GM21528 (cell line): ENCODE results near the gene AUTS2.
"Not testable (repeated sequence)": the region's sequence is repeated elsewhere in the genome, so short reads cannot be mapped to it uniquely, and the experiment has no call there.

Source experiments
- ATAC-seq: cut with Tn5 transposase; IDR thresholded peaks from one replicate; pipeline ENCODE4 v1.9.1; 2021; ENCODE audit warnings: mild to moderate bottlenecking, moderate library complexity; ENCODE audit not compliant: unreplicated experiment, low FRiP score

The AUTS2 gene

GRCh38 chr7:70243443-70243842 lies 645.2 kb downstream of the AUTS2 start:
- ATAC-seq, result no peak

GRCh38 chr7:70257921-70258320 lies 659.6 kb downstream of the AUTS2 start:
- ATAC-seq, result no peak

GRCh38 chr7:70259502-70259901 lies 661.2 kb downstream of the AUTS2 start:
- no peak for ATAC-seq

DNA sequence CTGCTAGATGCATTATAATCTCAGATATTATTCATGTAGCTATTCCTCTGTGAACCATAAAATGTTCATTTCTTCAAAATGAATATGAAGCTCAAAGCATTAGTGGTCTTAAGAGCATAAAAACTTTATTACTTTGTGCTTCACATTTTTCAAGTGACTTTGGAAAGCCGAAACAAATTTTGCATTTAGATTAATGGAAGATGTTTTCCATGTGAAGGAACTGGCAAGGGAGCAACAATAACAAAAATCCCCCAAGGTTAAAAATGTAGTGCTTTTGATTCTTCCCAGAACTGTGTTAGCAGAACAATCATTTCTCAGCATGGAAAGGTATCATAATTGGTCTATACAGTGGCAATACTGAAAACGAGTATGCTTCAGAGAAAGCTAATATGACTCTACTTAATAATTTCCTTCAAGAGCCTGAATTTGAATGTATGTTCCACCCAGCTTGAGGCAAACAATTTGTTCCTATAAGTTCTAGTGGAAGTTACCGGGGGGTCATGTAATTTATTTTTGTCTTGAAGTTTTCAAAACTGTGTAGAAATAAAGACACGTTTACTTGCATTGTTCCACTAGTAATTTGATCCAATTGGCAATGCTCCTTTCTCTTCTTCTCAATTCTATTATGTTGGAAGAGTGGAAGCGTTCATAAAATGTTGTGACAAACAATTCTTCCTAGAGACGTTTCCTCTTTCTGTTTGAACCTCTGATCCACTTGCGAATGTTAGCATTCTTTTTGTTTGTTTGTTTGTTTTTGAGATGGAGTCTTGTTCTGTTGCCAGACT lies 665.4 kb downstream of the AUTS2 start:
- ATAC-seq, result no peak

DNA sequence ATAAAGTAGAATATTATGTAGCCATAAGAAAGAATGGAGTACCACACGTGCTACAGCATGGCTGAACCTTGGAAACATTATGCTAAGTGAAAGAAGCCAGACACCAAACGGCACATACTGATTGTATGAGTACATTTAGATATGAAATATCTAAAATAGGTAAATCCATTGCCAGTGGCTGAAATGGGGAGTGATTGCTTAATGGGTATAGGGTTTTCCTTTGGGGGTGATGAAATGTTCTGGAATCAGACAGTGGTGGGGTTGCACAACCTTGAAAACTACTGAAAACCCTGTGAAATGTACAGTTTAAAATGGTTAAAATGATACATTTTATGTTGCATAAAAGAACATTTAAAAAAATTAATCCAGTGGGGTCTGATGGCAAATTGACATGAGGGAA lies 667.9 kb downstream of the AUTS2 start:
- ATAC-seq, result no peak

DNA sequence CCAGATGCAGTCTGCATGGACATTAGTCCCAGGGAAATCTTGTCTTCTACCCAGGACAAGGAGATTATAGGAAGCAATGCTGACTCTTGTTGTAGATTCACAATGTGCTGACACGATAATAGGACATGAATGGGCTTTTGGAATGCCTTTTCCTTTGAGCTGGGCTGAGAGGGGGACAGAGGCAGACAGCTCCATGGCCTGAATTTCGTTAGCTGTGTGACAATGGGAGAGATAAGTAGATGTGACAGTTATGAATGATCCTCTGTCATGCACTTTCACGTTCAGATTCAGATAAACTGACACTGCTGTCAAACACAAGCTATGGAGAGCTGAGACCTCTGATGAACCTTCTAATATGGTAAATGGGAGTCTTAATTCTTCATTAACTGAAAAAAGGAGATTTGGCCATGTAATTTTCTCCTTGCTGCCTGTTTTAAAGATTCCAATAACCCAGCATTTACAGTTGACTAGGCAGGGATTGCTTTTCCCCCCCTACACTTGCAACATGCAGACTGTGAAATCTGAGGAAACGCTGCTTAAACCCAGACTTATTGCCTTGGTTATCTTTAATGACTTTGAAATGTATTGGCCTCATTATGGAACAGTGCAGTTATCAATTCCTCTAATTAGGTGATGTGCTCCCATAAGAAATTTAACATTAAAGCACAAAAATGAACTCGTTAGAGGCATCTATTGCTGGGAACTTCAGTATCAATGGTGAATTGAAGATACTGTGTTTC lies 669.3 kb downstream of the AUTS2 start:
- no peak for ATAC-seq

- no peak for ATAC-seq
Observed at GRCh38 chr7:70268179-70268578, 669.9 kb downstream of the AUTS2 start.

GRCh38 chr7:70270149-70270548 lies 671.9 kb downstream of the AUTS2 start:
- ATAC-seq, result no peak

DNA sequence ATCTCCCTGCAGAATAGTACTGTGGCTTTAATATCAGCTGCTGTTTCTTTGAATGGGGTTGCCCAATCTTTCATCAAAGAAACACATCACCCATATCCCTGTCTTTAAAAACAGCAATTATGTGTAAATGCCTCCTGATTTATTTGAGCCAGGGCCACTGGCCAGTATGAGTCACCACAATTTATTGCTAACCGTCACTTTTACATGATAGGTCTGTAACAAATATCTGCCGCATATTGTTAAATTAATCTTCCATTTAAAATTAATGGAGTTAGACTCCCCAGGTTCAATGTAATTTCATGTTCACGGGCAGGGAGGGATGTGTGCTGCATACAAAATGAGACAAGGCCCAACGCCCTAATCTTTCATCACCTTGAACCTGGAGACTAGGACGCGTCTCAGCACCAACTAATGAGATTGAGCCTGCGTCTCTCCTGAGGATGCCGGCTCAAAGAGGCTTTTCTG lies 673.4 kb downstream of the AUTS2 start:
- no peak for ATAC-seq

DNA sequence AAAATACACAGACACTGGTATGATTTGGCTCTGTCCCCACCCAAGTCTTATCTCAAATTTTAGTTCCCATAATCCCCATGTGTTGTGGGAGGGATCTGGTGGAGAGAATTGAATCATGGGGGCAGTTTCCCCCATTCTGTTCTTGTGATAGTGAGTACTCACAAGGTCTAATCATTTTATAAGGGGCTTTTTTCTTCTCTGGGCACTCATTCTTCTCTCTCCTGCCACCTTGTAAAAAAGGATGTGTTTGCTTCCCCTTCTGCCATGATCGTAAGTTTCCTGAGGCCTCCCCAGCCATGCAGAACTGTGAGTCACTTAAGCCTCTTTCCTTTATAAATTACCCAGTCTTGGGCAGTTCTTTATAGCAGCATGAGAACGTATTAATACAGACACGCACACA lies 677.3 kb downstream of the AUTS2 start:
- not testable (repeated sequence) for ATAC-seq

DNA sequence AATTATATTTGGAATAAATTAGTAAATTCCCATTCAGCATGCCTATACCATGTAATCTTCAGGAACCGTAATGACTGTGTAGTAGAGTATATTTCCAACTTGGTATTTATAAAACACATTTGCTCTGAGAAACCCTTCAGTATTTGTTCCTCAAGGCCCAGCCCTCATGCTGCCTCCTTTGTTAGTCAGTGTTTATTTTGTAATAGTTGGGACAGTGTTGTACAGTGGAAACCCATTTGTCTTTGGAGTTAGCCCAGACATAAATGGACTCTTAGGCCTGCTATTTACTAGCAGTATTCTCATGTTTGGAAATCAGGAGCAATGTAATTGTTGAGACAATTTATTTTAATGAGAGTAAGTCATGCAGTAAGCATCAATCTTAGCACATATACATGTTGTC lies 686.9 kb downstream of the AUTS2 start:
- no peak for ATAC-seq

DNA sequence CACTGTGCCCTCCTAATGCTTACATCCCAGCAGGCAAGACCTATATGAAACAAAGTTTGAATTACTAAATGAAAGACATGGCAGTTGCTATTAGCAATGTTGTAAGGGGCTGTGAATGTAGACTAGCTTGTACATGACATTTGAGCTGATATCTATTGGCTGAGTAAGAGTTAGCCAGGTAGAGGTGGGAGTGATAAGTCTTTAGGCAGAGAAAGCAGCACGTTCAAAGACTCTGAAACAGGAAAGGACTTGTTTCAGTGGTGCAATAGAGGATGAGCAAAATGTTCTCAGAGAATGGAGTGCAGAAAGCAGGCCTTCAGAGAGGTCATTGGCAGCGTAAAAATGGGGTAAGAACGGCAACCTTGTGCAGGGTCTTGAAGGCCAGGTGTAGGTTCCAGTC lies 687.6 kb downstream of the AUTS2 start:
- ATAC-seq, result no peak

DNA sequence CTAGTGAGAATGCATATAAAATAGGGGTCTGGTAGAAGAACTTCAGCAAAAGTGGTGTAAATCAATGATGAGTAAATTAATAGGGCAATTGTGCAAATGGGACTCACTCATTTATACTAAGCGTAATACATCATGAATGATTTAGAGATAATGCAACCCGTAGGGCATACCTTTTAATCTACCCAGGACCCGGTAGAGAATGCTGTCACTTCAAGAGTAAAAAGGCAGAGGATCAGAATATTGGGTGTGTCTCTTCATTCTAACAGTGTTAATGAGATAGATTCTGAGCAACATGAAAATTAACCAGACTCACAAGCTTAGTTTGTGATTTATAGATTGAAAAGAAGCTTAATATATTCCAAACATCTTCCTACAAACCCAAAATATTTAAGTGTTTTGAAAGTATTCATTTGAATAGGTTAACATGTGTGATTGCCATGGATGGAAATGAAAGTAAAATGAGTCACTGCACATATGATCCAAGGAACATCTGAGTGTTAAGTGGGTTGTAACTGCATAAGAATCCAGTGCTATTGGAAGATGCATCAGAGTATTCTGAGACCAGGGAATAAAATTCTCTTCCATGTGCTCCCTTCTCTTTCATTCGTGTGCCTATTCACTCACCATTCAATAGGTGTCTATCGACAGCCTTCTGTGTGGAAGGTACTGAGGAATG lies 690.6 kb downstream of the AUTS2 start:
- no peak for ATAC-seq

- ATAC-seq, result no peak
Observed at GRCh38 chr7:70292716-70293115, 694.4 kb downstream of the AUTS2 start.

- no peak for ATAC-seq
Observed at GRCh38 chr7:70294211-70294911, 696.1 kb downstream of the AUTS2 start.

GRCh38 chr7:70298780-70299471 lies 700.7 kb downstream of the AUTS2 start:
- ATAC-seq, result no peak

DNA sequence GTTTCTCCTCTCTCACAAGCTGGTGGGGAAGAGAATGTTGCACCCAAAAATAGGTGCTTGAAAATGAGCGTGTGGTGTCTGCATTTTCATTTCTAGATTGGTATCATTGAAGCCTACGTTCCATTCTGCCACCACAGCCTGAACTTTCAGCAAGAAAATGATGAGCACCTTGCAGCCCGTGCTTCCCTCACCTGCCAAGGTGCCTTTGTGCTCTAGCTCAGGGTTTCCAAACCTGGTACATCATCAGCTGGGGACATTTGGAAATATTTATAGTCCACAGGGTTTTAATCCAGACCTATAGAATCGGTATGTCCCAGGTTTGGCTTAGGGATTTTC lies 701.2 kb downstream of the AUTS2 start:
- ATAC-seq, result no peak

- no peak for ATAC-seq
Observed at GRCh38 chr7:70301673-70302185, 703.5 kb downstream of the AUTS2 start.

DNA sequence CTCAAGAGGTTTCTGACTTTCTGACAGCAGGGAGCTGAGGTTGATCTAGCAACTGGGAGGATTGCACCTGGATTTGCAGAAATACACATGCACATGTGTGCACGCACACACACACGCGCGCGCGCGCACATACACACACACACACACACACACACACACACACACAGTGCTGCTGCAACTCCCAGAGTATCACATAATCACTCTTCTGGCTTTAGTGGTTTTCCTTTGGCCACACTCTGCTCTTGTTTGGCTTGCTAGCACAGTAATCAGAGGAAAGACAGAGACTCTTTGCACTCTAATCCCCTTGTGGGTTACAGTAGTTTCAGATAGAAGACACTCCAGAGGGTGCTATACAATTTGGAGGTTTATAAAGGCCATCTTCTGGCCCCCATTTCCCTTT lies 705.0 kb downstream of the AUTS2 start:
- ATAC-seq, result no peak

DNA sequence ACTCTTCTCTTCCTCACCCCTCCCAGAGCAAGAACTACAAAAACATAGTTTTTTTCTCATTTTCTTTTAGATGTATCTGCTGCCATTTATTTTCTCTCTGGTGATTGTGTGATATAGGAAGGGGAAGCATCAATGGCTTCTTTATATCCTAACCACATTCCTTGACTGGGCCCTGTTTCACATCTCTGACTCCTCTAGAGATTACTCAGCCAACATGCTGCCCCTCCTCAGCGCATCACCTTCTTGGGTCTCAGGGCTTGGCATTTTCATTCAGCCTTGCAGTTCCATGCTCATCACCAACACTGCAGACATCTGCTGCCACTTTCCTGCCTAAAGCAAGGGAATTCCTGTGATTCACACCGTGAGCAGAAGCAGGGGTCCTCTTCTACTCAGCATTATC lies 705.5 kb downstream of the AUTS2 start:
- no peak for ATAC-seq
